DND-41 (cell line): ENCODE results near the gene THOP1.

Source experiments
- ATAC-seq: fragments of 200-7000 bp; cut with Tn5 transposase; 3 replicates; pipeline ENCODE4 v1.9.1; 2021; ENCODE audit warnings: low read depth; ENCODE audit not compliant: insufficient read depth
- DNase-seq: peaks from one replicate; pipeline ENCODE4 v3.0.0-alpha.2; 2020
- H2AFZ ChIP-seq: 2 replicates; pipeline ENCODE4 v1.6.0; 2012; ENCODE audit warnings: low read depth, low read length
- H3K27ac ChIP-seq: 2 replicates; pipeline ENCODE4 v1.5.1; 2012; ENCODE audit warnings: low read length, inconsistent platforms
- H3K27me3 ChIP-seq: fragments of 200-600 bp; sonication (generic); 2 replicates; pipeline ENCODE4 v1.6.0; 2012; ENCODE audit warnings: low read length, mild to moderate bottlenecking, inconsistent platforms; ENCODE audit not compliant: insufficient read depth, poor library complexity
- H3K36me3 ChIP-seq: 2 replicates; pipeline ENCODE4 v1.5.1; 2012; ENCODE audit warnings: low read length, inconsistent platforms; ENCODE audit not compliant: insufficient read depth
- H3K4me1 ChIP-seq: 2 replicates; pipeline ENCODE4 v1.5.1; 2012; ENCODE audit warnings: mild to moderate bottlenecking, low read length; ENCODE audit not compliant: insufficient read depth
- H3K4me2 ChIP-seq: 2 replicates; pipeline ENCODE4 v1.6.0; 2012; ENCODE audit warnings: mild to moderate bottlenecking, moderate library complexity, low read length, inconsistent platforms; ENCODE audit not compliant: insufficient read depth
- H3K4me3 ChIP-seq, 2 experiments: fragments of 200-600 bp in 1 of 2; shearing (Covaris generic) in 1 of 2; 2 replicates each; pipeline ENCODE4 v1.5.1; 2012 to 2016; ENCODE audit warnings: inconsistent platforms in 2 of 2, low read length in 2 of 2, mild to moderate bottlenecking in 2 of 2, low read depth in 1 of 2, moderate library complexity in 1 of 2
- H3K79me2 ChIP-seq: 2 replicates; pipeline ENCODE4 v1.6.0; 2012; ENCODE audit warnings: low read length, inconsistent platforms; ENCODE audit not compliant: insufficient read depth
- H3K9ac ChIP-seq: 2 replicates; pipeline ENCODE4 v1.6.0; 2012; ENCODE audit warnings: low read depth, mild to moderate bottlenecking, inconsistent platforms, low read length, moderate library complexity
- H3K9me3 ChIP-seq: 2 replicates; pipeline ENCODE4 v1.5.1; 2012; ENCODE audit warnings: low read length, moderate library complexity, mild to moderate bottlenecking, inconsistent platforms; ENCODE audit not compliant: insufficient read depth, severe bottlenecking
- H4K20me1 ChIP-seq: 2 replicates; pipeline ENCODE4 v1.6.0; 2012; ENCODE audit warnings: low read length; ENCODE audit not compliant: insufficient read depth
- CTCF ChIP-seq: IDR thresholded peaks from 2 replicates; pipeline ENCODE4 v1.5.1; 2012; ENCODE audit warnings: borderline replicate concordance, low read length, moderate library complexity, mild to moderate bottlenecking; ENCODE audit not compliant: poor library complexity, severe bottlenecking; ENCODE audit errors: extremely low read depth
- EZH2 ChIP-seq: IDR thresholded peaks from 3 replicates; pipeline ENCODE4 v1.6.1; 2012; ENCODE audit warnings: borderline replicate concordance, low read depth, mild to moderate bottlenecking, moderate library complexity, low read length, inconsistent platforms; ENCODE audit not compliant: severe bottlenecking

Gene THOP1

GRCh38 chr19:2750808-2751437 is 34.4 kb upstream of the THOP1 start:
- Histone ChIP-seq H3K79me2 (no peaks in the 10 kb centered on the region), H3K36me3 (peaks cover 25% of the 10 kb centered on the region), H3K4me1 (peaks cover 6% of the 10 kb centered on the region), H3K4me3 (no peak overlapping the region), H3K4me2 (no peak overlapping the region), H3K9me3 (no peaks in the 10 kb centered on the region), H2AFZ (no peak overlapping the region), H3K27ac (no peak overlapping the region), H3K27me3 (no peaks in the 10 kb centered on the region), H3K9ac (no peak overlapping the region), H4K20me1 (no peaks in the 10 kb centered on the region; the same call in 1 of the 2 replicates)
- no peak for TF ChIP-seq EZH2
- no peak for TF ChIP-seq CTCF
- DNase-seq (no peak), ATAC-seq (no peak)

- no peak overlapping the region for H3K4me2 ChIP-seq
- TF ChIP-seq EZH2: no peak
- TF ChIP-seq CTCF: no peak
Observed at GRCh38 chr19:2751438-2751830, 33.9 kb upstream of the THOP1 start.

GRCh38 chr19:2754659-2755447 is 30.4 kb upstream of the THOP1 start:
- H3K9ac ChIP-seq: no peak overlapping the region
- no peaks in the 10 kb centered on the region for H3K79me2 ChIP-seq
- H3K27me3 ChIP-seq: no peaks in the 10 kb centered on the region
- no peak for TF ChIP-seq EZH2
- no peak for TF ChIP-seq CTCF
- no peak overlapping the region for H3K4me3 ChIP-seq
- no peaks in the 10 kb centered on the region for H3K9me3 ChIP-seq
- H3K4me2 ChIP-seq: no peak overlapping the region
- peaks cover 58% of the 10 kb centered on the region for H3K36me3 ChIP-seq
- peaks cover 6% of the 10 kb centered on the region; the same call in 1 of the 2 replicates for H4K20me1 ChIP-seq
- H3K27ac ChIP-seq: no peak overlapping the region
- no peak for DNase-seq
- H3K4me1 ChIP-seq: no peaks in the 10 kb centered on the region
- H2AFZ ChIP-seq: no peak overlapping the region
- no peak for ATAC-seq

More at GRCh38 chr19:2751438-2751830, 33.9 kb upstream of the THOP1 start:
- Histone ChIP-seq H3K27ac (no peak overlapping the region), H4K20me1 (no peaks in the 10 kb centered on the region; the same call in 1 of the 2 replicates), H3K4me1 (peaks cover 6% of the 10 kb centered on the region), H3K4me3 (no peak overlapping the region), H3K36me3 (peaks cover 27% of the 10 kb centered on the region), H3K9ac (no peak overlapping the region), H3K79me2 (no peaks in the 10 kb centered on the region), H3K27me3 (no peaks in the 10 kb centered on the region), H2AFZ (no peak overlapping the region), H3K9me3 (no peaks in the 10 kb centered on the region)
- DNase-seq (no peak), ATAC-seq (no peak)
